Activated B cell treated with CpG ODN at 0.5 μM for 24 hours (primary cell): ENCODE data around the gene DTHD1. TPM values are rescaled to one million over a fixed set of nuclear protein-coding genes. Genes with fewer than 3 reads are reported as not detected.

ENCODE experiments used
- ATAC-seq: fragments of 200-7000 bp; cut with Tn5 transposase; one replicate; pipeline ENCODE4 v1.10.0; 2021; ENCODE audit warnings: low read depth, mild to moderate bottlenecking, moderate library complexity
- CTCF ChIA-PET: fragments of 350-600 bp; sonication (Branson Sonifier 250); formaldehyde crosslinking; loops from one replicate; lab custom pipeline; 2021; ENCODE audit warnings: antibody characterized with exemption; lab: Charles Lee
- POLR2A ChIA-PET: fragments of 350-600 bp; sonication (Branson Sonifier 250); formaldehyde crosslinking; loops from one replicate; lab custom pipeline; 2021; ENCODE audit warnings: antibody characterized with exemption; lab: Charles Lee
- DNase-seq: peaks from one replicate; pipeline ENCODE4 v3.0.0; 2022
- H3K27ac Mint-ChIP-seq: one replicate; pipeline ENCODE4 v1.8.0; 2020; ENCODE audit warnings: mixed read lengths
- H3K27me3 Mint-ChIP-seq: one replicate; pipeline ENCODE4 v1.8.0; 2021; ENCODE audit warnings: mixed read lengths
- H3K36me3 Mint-ChIP-seq: one replicate; pipeline ENCODE4 v1.8.0; 2021; ENCODE audit warnings: low read depth, mixed read lengths
- H3K4me1 Mint-ChIP-seq: one replicate; pipeline ENCODE4 v1.8.0; 2021; ENCODE audit warnings: mixed read lengths
- H3K4me3 Mint-ChIP-seq: one replicate; pipeline ENCODE4 v1.8.0; 2020; ENCODE audit warnings: mild to moderate bottlenecking, mixed read lengths
- H3K9me3 Mint-ChIP-seq: one replicate; pipeline ENCODE4 v1.8.0; 2020; ENCODE audit warnings: mixed read lengths
- CTCF ChIP-seq: fragments of 200-600 bp; IDR thresholded peaks from one replicate; pipeline ENCODE4 v1.8.0; 2022; ENCODE audit warnings: antibody characterized with exemption, mild to moderate bottlenecking
- intact Hi-C: fragments of 100-400 bp; cut with micrococcal nuclease; formaldehyde crosslinking; loops from one replicate; pipeline ENCODE4 v1.15.1; 2024
- total RNA-seq: library from RNA; stranded (reverse); gene quantifications from 2 replicates; pipeline ENCODE4 v1.2.3, GENCODE V29; 2022

DTHD1 gene
- total RNA-seq, 1 donor from 2014 or later, result not detected

- ATAC-seq (no peak), DNase-seq (no peak)
- POLR2A ChIA-PET, result no interaction called here
- H3K27me3 Mint-ChIP-seq, result no peaks in the 10 kb centered on the region
- no peak overlapping the region for H3K27ac Mint-ChIP-seq
- no peak for TF ChIP-seq CTCF
- no peak overlapping the region for H3K4me3 Mint-ChIP-seq
- CTCF ChIA-PET, result no interaction called here
- H3K9me3 Mint-ChIP-seq, result no peaks in the 10 kb centered on the region
- H3K36me3 Mint-ChIP-seq, result no peaks in the 10 kb centered on the region
- intact Hi-C loops, result no loop called here
- H3K4me1 Mint-ChIP-seq, result peaks cover 17% of the 10 kb centered on the region
Measured at GRCh38 chr4:36292556-36293188, 11.3 kb downstream of the DTHD1 start.

- TF ChIP-seq CTCF, result no peak
- ChIA-PET CTCF (no interaction called here), POLR2A (no interaction called here)
- no peak for DNase-seq
- Mint-ChIP-seq H3K9me3 (no peaks in the 10 kb centered on the region), H3K27ac (no peak overlapping the region), H3K36me3 (no peaks in the 10 kb centered on the region), H3K4me1 (peaks cover 27% of the 10 kb centered on the region), H3K27me3 (no peaks in the 10 kb centered on the region), H3K4me3 (no peak overlapping the region)
- no peak for ATAC-seq
- intact Hi-C loops, result no loop called here
Measured at GRCh38 chr4:36301127-36301526, 19.7 kb downstream of the DTHD1 start.

GRCh38 chr4:36303426-36304137, 22.2 kb downstream of the DTHD1 start:
- Mint-ChIP-seq H3K4me1 (peaks cover 42% of the 10 kb centered on the region), H3K36me3 (no peaks in the 10 kb centered on the region), H3K9me3 (no peaks in the 10 kb centered on the region), H3K4me3 (peak overlapping the region; percentile 6), H3K27ac (peak overlapping the region; percentile 62), H3K27me3 (no peaks in the 10 kb centered on the region)
- intact Hi-C loops, result no loop called here
- DNase-seq (no peak), ATAC-seq (peak; percentile 70)
- CTCF ChIA-PET, result no interaction called here
- POLR2A ChIA-PET, result interaction anchor here (0.6 kb wide), 1 partner anchor 9 kb away, joined by 4 read pairs; no protein-coding TSS in a partner anchor
- no peak for TF ChIP-seq CTCF

GRCh38 chr4:36304138-36304681, 22.8 kb downstream of the DTHD1 start:
- intact Hi-C loops, result no loop called here
- no peak for DNase-seq
- Mint-ChIP-seq H3K27me3 (no peaks in the 10 kb centered on the region), H3K4me1 (peaks cover 42% of the 10 kb centered on the region), H3K36me3 (no peaks in the 10 kb centered on the region), H3K4me3 (no peak overlapping the region), H3K27ac (peak overlapping the region; percentile 62), H3K9me3 (no peaks in the 10 kb centered on the region)
- TF ChIP-seq CTCF, result no peak
- POLR2A ChIA-PET, result no interaction called here
- no peak for ATAC-seq
- CTCF ChIA-PET, result no interaction called here

GRCh38 chr4:36308150-36308549, 26.7 kb downstream of the DTHD1 start:
- Mint-ChIP-seq H3K36me3 (no peaks in the 10 kb centered on the region), H3K27ac (no peak overlapping the region), H3K27me3 (no peaks in the 10 kb centered on the region), H3K4me3 (no peak overlapping the region), H3K9me3 (no peaks in the 10 kb centered on the region), H3K4me1 (peaks cover 76% of the 10 kb centered on the region)
- intact Hi-C loops, result no loop called here
- DNase-seq, result no peak
- ChIA-PET CTCF (no interaction called here), POLR2A (no interaction called here)
- ATAC-seq, result no peak
- no peak for TF ChIP-seq CTCF
